Endothelial cell of umbilical vein (primary cell): ENCODE results near the gene GPN1. TPM values are rescaled to one million over a fixed set of nuclear protein-coding genes. Genes with fewer than 3 reads are reported as not detected.

ENCODE experiments used
- BruUV-seq: library from RNA; stranded (reverse); fragments of 400-500 nt; replicated peaks from 2 replicates; lab custom pipeline; 2021; lab: Mats Ljungman, UMichigan
- CTCF ChIA-PET: fragments of 300-600, 350-600 bp; sonication (Branson Sonifier 250); formaldehyde crosslinking; loops from one replicate; lab custom pipeline; 2021; ENCODE audit warnings: antibody characterized with exemption, inconsistent platforms; lab: Charles Lee
- POLR2A ChIA-PET: fragments of 300-600, 350-600 bp; sonication (Branson Sonifier 250); formaldehyde crosslinking; loops from one replicate; lab custom pipeline; 2021; ENCODE audit warnings: antibody characterized with exemption, inconsistent platforms; lab: Charles Lee
- DNase-seq: peaks from one replicate; pipeline ENCODE4 v3.0.0-alpha.2; 2011; ENCODE audit warnings: low read depth, low spot score
- FAIRE-seq: peaks from 2 replicates; lab custom pipeline; 2011; peaks lifted over from hg19 to GRCh38; lab: Jason Lieb, UNC
- H2AFZ ChIP-seq: 2 replicates; pipeline ENCODE4 v1.6.0; 2012; ENCODE audit warnings: low read depth, low read length, control low read depth, inconsistent platforms
- H3K27ac ChIP-seq: 2 replicates; pipeline ENCODE4 v1.5.1; 2011; ENCODE audit warnings: low read depth, mild to moderate bottlenecking, control low read depth, low read length, moderate library complexity; ENCODE audit not compliant: insufficient read depth
- H3K27me3 ChIP-seq, 2 experiments: 2 replicates each; pipeline versions ENCODE4 v1.6.0 to v1.6.1; 2011; ENCODE audit warnings: low read length in 2 of 2, mixed read lengths in 1 of 2; ENCODE audit not compliant: control insufficient read depth in 2 of 2, insufficient read depth in 2 of 2
- H3K36me3 ChIP-seq, 2 experiments: 2 replicates in 1 of 2; 3 replicates in 1 of 2; pipeline ENCODE4 v1.5.1; 2011; ENCODE audit warnings: low read length in 2 of 2, mild to moderate bottlenecking in 1 of 2, moderate library complexity in 1 of 2; ENCODE audit not compliant: control insufficient read depth in 2 of 2, insufficient read depth in 2 of 2; ENCODE audit errors: extremely low read depth in 1 of 2
- H3K4me1 ChIP-seq: 3 replicates; pipeline ENCODE4 v1.5.1; 2011; ENCODE audit warnings: mild to moderate bottlenecking, low read length; ENCODE audit not compliant: control insufficient read depth, insufficient read depth; ENCODE audit errors: extremely low read depth
- H3K4me2 ChIP-seq: 2 replicates; pipeline ENCODE4 v1.6.1; 2011; ENCODE audit warnings: low read length, control low read depth, mixed read lengths; ENCODE audit not compliant: insufficient read depth
- H3K4me3 ChIP-seq, 3 experiments: fragments of 200-600 bp in 1 of 3; sonication (generic), shearing (Covaris generic) in 1 of 3; replicated peaks in 1 of 3; 2 replicates each; pipeline ENCODE4 v1.5.1; 2011 to 2016; ENCODE audit warnings: control low read depth in 3 of 3, low read length in 3 of 3, mild to moderate bottlenecking in 2 of 3, inconsistent platforms in 1 of 3, low read depth in 1 of 3, moderate library complexity in 1 of 3; ENCODE audit not compliant: insufficient read depth in 1 of 3
- H3K79me2 ChIP-seq: 2 replicates; pipeline ENCODE4 v1.6.0; 2012; ENCODE audit warnings: low read length, inconsistent platforms; ENCODE audit not compliant: control insufficient read depth, insufficient read depth
- H3K9ac ChIP-seq: replicated peaks from 2 replicates; pipeline ENCODE3; 2011; ENCODE audit warnings: low read length, control low read depth; ENCODE audit not compliant: insufficient read depth; ENCODE audit errors: extremely low read depth
- H3K9me1 ChIP-seq: replicated peaks from 3 replicates; pipeline ENCODE4 v1.6.0; 2011; ENCODE audit warnings: mild to moderate bottlenecking, low read length; ENCODE audit not compliant: control insufficient read depth, insufficient read depth; ENCODE audit errors: extremely low read depth
- H3K9me3 ChIP-seq: replicated peaks from 2 replicates; pipeline ENCODE4 v1.5.1; 2012; ENCODE audit warnings: low read length, inconsistent platforms; ENCODE audit not compliant: control insufficient read depth, insufficient read depth
- H4K20me1 ChIP-seq: replicated peaks from 2 replicates; pipeline ENCODE3; 2011; ENCODE audit warnings: mild to moderate bottlenecking, low read length; ENCODE audit not compliant: control insufficient read depth, insufficient read depth; ENCODE audit errors: extremely low read depth
- EZH2 ChIP-seq: IDR thresholded peaks from 2 replicates; pipeline ENCODE4 v1.6.1; 2012; ENCODE audit warnings: borderline replicate concordance, low read depth, mild to moderate bottlenecking, moderate library complexity, low read length, inconsistent platforms; ENCODE audit not compliant: severe bottlenecking
- FOS ChIP-seq: IDR thresholded peaks from 2 replicates; pipeline ENCODE4 v1.6.1; 2011; ENCODE audit warnings: mild to moderate bottlenecking, low read length, moderate library complexity, borderline replicate concordance; ENCODE audit not compliant: insufficient read depth
- GATA2 ChIP-seq: IDR thresholded peaks from 2 replicates; pipeline ENCODE4 v1.7.0; 2011; ENCODE audit warnings: low read depth, mild to moderate bottlenecking, moderate library complexity, mixed read lengths, low read length; ENCODE audit not compliant: insufficient read length, insufficient read depth
- JUN ChIP-seq: IDR thresholded peaks from 2 replicates; pipeline ENCODE4 v1.6.1; 2011; ENCODE audit warnings: borderline replicate concordance, low read depth; ENCODE audit not compliant: insufficient read length, insufficient read depth
- MYC ChIP-seq: IDR thresholded peaks from one replicate; pipeline ENCODE4 v1.6.1; 2011; ENCODE audit warnings: mild to moderate bottlenecking, low read depth, low read length
- POLR2A ChIP-seq: IDR thresholded peaks from 2 replicates; pipeline ENCODE4 v1.6.1; 2012; ENCODE audit warnings: low read depth, mild to moderate bottlenecking, control low read depth, low read length
- POLR2AphosphoS5 ChIP-seq: IDR thresholded peaks from 2 replicates; pipeline ENCODE4 v1.6.1; 2012; ENCODE audit warnings: low read depth, mild to moderate bottlenecking, control low read depth, low read length, moderate library complexity; ENCODE audit not compliant: insufficient read depth
- dilution Hi-C: fragments of 300-500 bp; cut with MboI; formaldehyde crosslinking; loops from one replicate; pipeline ENCODE4 v1.15.0; 2019; ENCODE audit warnings: low sequenced_read_pairs; ENCODE audit not compliant: extremely low pct_ligation_motif_present
- intact Hi-C: fragments of 100-400 bp; cut with micrococcal nuclease; formaldehyde crosslinking; loops from one replicate; pipeline ENCODE4 v1.10.0; 2022
- polyA plus RNA-seq, 4 experiments: library from polyadenylated mRNA; depleted of rRNA in 3 of 4; stranded (reverse) in 3 of 4; unstranded in 1 of 4; fragments of >200 nt; gene quantifications; 2 replicates each; pipeline versions ENCODE4 v1.2.1 to v1.2.3, GENCODE V29; 2011 to 2012; ENCODE audit warnings: missing spikeins in 1 of 4
- total RNA-seq: library from RNA; stranded (reverse); gene quantifications from 2 replicates; pipeline ENCODE4 v1.2.3, GENCODE V29; 2021
- TF ChIP-seq, protein P1 (sequence below), 2 donors: IDR thresholded peaks; 1 replicate in 1 of 2; 2 replicates in 1 of 2; pipeline ENCODE4 v1.5.1; 2011; ENCODE audit warnings: low read length in 2 of 2, mild to moderate bottlenecking in 2 of 2, moderate library complexity in 2 of 2, control low read depth in 1 of 2, inconsistent platforms in 1 of 2, low read depth in 1 of 2; ENCODE audit not compliant: insufficient read depth in 1 of 2; ENCODE audit errors: extremely low read depth in 1 of 2
- TF ChIP-seq, protein P2 (sequence below): IDR thresholded peaks from 2 replicates; pipeline ENCODE4 v1.6.1; 2011; ENCODE audit not compliant: insufficient read depth, insufficient read length

Gene GPN1
- total and polyA plus RNA-seq, 2 donors (not counting 3 experiments of a cell fraction or from before 2014, with no cell fraction given): 35.4 to 45.5 TPM

DNA sequence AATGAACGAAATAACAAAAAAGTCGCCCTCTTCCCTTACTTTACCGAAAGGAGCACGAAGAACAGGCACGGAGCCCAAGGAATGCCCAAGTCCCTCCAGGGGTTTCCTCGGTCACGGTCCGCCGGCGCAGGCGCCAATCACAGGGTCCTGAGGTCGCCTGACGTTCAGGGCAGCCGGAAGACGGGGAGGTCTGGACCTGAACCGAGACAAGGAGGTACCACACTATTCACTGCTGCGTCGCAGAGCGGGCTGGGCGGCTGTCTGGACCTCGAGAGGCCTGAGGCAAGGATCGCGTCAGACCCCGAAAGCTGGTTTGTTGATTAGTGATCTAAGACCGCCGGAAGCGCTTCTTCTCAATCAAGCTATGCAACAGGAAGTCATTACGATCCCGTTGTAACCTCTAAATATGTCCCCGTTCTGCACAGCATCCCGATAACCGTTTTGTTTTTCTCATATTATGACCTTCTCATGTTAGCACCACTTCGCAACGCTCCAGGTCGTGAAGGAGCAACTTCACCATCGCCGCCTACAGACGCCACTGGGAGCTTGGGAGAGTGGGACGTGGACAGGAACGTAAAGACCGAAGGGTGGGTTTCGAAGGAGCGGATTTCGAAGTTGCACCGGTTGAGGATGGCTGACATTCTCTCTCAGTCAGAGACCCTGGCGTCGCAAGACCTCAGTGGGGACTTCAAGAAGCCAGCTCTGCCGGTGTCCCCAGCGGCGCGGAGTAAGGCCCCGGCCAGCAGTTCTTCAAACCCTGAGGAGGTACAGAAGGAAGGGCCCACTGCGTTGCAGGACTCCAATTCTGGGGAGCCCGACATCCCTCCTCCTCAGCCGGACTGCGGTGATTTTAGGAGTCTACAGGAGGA, 34.7 kb downstream of the GPN1 start, which contains the start of the genes SLC4A1AP and SUPT7L:
SLC4A1AP (plus strand) TSS at position 605 of the 869 bp plus-strand sequence; CDS start at position 631, 26 bp downstream.
SUPT7L (minus strand) TSS at position 330 of the 869 bp plus-strand sequence. CDS start 1,422 bp downstream, outside the sequence.
- Histone ChIP-seq H2AFZ (peak within 1 kb of the TSS; percentile 78), H3K4me3 (peak within 1 kb of the TSS; percentile 71 to 98 (median 84)), H3K9me3 (no peaks in the 10 kb centered on the region), H4K20me1 (no peaks in the 10 kb centered on the region), H3K9me1 (no peaks in the 10 kb centered on the region), H3K27ac (peak within 1 kb of the TSS; percentile 73), H3K79me2 (peaks cover 27% of the 10 kb centered on the region), H3K36me3 (peaks cover 7 to 11% of the 10 kb centered on the region in 2 experiments), H3K9ac (peak within 1 kb of the TSS; percentile 94), H3K4me2 (peak within 1 kb of the TSS; percentile 84), H3K27me3 (no peaks in the 10 kb centered on the region), H3K4me1 (peaks cover 37% of the 10 kb centered on the region)
- peak; percentile 89 for FAIRE-seq
- peak; percentile 92 for DNase-seq
- dilution Hi-C loops (no loop called here), intact Hi-C loops (loop anchor here (1.0 kb wide), 2 partner anchors 34 to 255 kb away; partner anchors contain the start of genes CCDC121 and GPN1)
- ChIA-PET CTCF (interaction anchor here (0.9 to 7.3 kb wide), 4 partner anchors 15 to 255 kb away, joined by 3 to 74 read pairs (median 3); no protein-coding TSS in a partner anchor), POLR2A (interaction anchor here (1.2 kb wide), 1 partner anchor 20 kb away, joined by 6 read pairs; no protein-coding TSS in a partner anchor)
- no peak for TF ChIP-seq MYC
- no peak for TF ChIP-seq EZH2
- no peak for TF ChIP-seq FOS
- TF ChIP-seq, protein P1, sequence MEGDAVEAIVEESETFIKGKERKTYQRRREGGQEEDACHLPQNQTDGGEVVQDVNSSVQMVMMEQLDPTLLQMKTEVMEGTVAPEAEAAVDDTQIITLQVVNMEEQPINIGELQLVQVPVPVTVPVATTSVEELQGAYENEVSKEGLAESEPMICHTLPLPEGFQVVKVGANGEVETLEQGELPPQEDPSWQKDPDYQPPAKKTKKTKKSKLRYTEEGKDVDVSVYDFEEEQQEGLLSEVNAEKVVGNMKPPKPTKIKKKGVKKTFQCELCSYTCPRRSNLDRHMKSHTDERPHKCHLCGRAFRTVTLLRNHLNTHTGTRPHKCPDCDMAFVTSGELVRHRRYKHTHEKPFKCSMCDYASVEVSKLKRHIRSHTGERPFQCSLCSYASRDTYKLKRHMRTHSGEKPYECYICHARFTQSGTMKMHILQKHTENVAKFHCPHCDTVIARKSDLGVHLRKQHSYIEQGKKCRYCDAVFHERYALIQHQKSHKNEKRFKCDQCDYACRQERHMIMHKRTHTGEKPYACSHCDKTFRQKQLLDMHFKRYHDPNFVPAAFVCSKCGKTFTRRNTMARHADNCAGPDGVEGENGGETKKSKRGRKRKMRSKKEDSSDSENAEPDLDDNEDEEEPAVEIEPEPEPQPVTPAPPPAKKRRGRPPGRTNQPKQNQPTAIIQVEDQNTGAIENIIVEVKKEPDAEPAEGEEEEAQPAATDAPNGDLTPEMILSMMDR (IDR thresholded peaks at IDR 0.05; ENCODE audit: extremely low read depth in 1 of 2, insufficient read depth in 1 of 2, low read depth in 1 of 2, low read length in 2 of 2): no peak
- peak; percentile 26 for TF ChIP-seq GATA2
- TF ChIP-seq POLR2AphosphoS5: peak; percentile 74
- TF ChIP-seq, protein P2, sequence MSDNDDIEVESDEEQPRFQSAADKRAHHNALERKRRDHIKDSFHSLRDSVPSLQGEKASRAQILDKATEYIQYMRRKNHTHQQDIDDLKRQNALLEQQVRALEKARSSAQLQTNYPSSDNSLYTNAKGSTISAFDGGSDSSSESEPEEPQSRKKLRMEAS: no peak
- peak; percentile 67 for TF ChIP-seq POLR2A
- no peak for TF ChIP-seq JUN
- TSS peak; percentile 71 for BruUV-seq
